ENCODE data around the gene ADCK2. TPM values are rescaled to one million over a fixed set of nuclear protein-coding genes. Genes with fewer than 3 reads are reported as not detected.

The ADCK2 gene
- total and polyA plus RNA-seq, 9 of the 15 experiments (the other 6 are each of a cell fraction or from before 2014, with no cell fraction given): 0.08 to 14.3 (median 9.7) TPM

DNA sequence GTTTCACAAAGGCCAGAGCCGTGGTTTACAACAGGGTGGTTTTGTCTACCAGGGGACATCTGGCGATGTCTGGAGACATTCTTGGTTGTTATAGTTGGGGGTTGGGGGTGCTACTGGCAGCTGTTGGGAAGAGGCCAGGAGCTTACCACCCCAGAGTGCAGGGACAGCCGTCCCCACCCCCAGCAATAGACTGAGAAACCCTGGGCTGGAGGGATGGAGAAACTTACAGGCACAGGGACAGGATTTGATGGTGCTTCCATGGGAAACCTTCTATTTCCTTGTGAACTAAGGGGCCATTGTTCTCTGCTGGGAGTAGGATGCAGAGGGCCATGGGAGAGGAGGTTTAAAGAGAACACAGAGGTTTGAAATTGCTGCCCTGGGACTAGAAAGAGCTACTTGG lies 10.9 kb downstream of the ADCK2 start:
- POLR2A ChIA-PET: interaction anchor here (0.7 to 0.9 kb wide), 2 partner anchors 9 to 323 kb away, joined by 4 to 6 read pairs; no protein-coding TSS in a partner anchor
- BruUV-seq (replicated peaks): no TSS peak
- H3K9me1 ChIP-seq (ENCODE audit: control insufficient read depth, insufficient read depth, low read length): no peaks in the 10 kb centered on the region
- H3K79me2 ChIP-seq (ENCODE audit: control insufficient read depth, insufficient read depth, low read length): no peaks in the 10 kb centered on the region
- no peaks in the 10 kb centered on the region for H3K9me3 ChIP-seq (replicated peaks; ENCODE audit: control insufficient read depth, insufficient read depth, low read depth, low read length)
- no peak overlapping the region for H3K27ac ChIP-seq (ENCODE audit: extremely low read depth, low read depth, low read length)
- intact Hi-C loops (cut with micrococcal nuclease) (no loop called here), in situ Hi-C loops (cut with MboI) (no loop called here)
- no peak for TF ChIP-seq POLR2G (IDR thresholded peaks at IDR 0.05; ENCODE audit: low read depth, low read length)
- no peak for TF ChIP-seq IRF9 (tag; IDR thresholded peaks at IDR 0.05)
- TF ChIP-seq TBP (optimal IDR thresholded peaks at IDR 0.05; ENCODE audit: low read depth, low read length): no peak
- TF ChIP-seq, protein P1, sequence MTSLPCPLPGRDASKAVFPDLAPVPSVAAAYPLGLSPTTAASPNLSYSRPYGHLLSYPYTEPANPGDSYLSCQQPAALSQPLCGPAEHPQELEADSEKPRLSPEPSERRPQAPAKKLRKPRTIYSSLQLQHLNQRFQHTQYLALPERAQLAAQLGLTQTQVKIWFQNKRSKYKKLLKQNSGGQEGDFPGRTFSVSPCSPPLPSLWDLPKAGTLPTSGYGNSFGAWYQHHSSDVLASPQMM (CRISPR knock-in tag; IDR thresholded peaks at IDR 0.05): no peak
- no peak for TF ChIP-seq TEAD4 (IDR thresholded peaks at IDR 0.05; ENCODE audit: low read length)
- no peak for TF ChIP-seq TEAD4 (CRISPR knock-in tag; IDR thresholded peaks at IDR 0.05; ENCODE audit: borderline replicate concordance)
- no peak for TF ChIP-seq SMAD2 (IDR thresholded peaks at IDR 0.05; ENCODE audit: low read depth, low read length)
- TF ChIP-seq RBM39 (optimal IDR thresholded peaks at IDR 0.05; ENCODE audit: low read depth, low read length): no peak
- TF ChIP-seq ZNF717 (CRISPR knock-in tag; IDR thresholded peaks at IDR 0.05): no peak
- CTCF ChIA-PET (ENCODE audit: low intra/inter-chr PET ratio): no interaction called here
- H3K4me1 ChIP-seq (replicated peaks in 1 of 2; ENCODE audit: control insufficient read depth in 2 of 2, insufficient read depth in 2 of 2, low read length in 2 of 2): peaks cover 0 to 5% of the 10 kb centered on the region in 2 experiments; a peak in 1 of 5 replicates
- ATAC-seq (no peak), DNase-seq (ENCODE audit: extremely low read depth in 1 of 4, low spot score in 3 of 4) (no peak), FAIRE-seq (no peak)
- H3K27me3 ChIP-seq (ENCODE audit: control insufficient read depth in 2 of 2, insufficient read depth in 2 of 2, low read length in 2 of 2): no peaks in the 10 kb centered on the region
- 55% methylated on average over 3 of the region's 3 CpGs for WGBS (ENCODE audit: insufficient coverage, low coverage, missing lambda C conversion rate)
- H3K4me2 ChIP-seq (ENCODE audit: insufficient read depth, low read length): no peak overlapping the region
- no peak overlapping the region for H3K4me3 ChIP-seq
- H4K20me1 ChIP-seq (replicated peaks; ENCODE audit: control insufficient read depth, insufficient read depth, low read length): peaks cover 7% of the 10 kb centered on the region; the same call in 1 of the 2 replicates
- no peak overlapping the region for H3K9ac ChIP-seq (ENCODE audit: insufficient read depth in 1 of 2, low read depth in 2 of 2, low read length in 2 of 2)
- no peak overlapping the region for H2AFZ ChIP-seq (ENCODE audit: low read depth, low read length)
- peaks cover 6% of the 10 kb centered on the region; the same call in 1 of the 3 replicates for H3K36me3 ChIP-seq (ENCODE audit: control insufficient read depth, insufficient read depth, low read length)
